H1 (cell line): ENCODE data around the gene KEL. TPM values are rescaled to one million over a fixed set of nuclear protein-coding genes. Genes with fewer than 3 reads are reported as not detected.

Experiments
- JUN ChIP-seq: IDR thresholded peaks from 2 replicates; pipeline ENCODE4 v1.6.1; 2011; ENCODE audit warnings: low read depth, mild to moderate bottlenecking, improper control_type of control experiment, low read length
- KDM1A ChIP-seq: fragments of 200-600, 300-600 bp; sonication (generic); IDR thresholded peaks from 2 replicates; pipeline ENCODE4 v1.7.1; 2016; ENCODE audit warnings: mild to moderate bottlenecking, low read length, borderline replicate concordance
- POLR2A ChIP-seq, 2 experiments: IDR thresholded peaks; 1 replicate in 1 of 2; 2 replicates in 1 of 2; pipeline ENCODE4 v1.6.1; 2011; ENCODE audit warnings: low read depth in 2 of 2, low read length in 2 of 2, mild to moderate bottlenecking in 2 of 2; ENCODE audit errors: control extremely low read depth in 1 of 2
- SIN3A ChIP-seq, 2 experiments: IDR thresholded peaks in 1 of 2; conservative IDR thresholded peaks in 1 of 2; 2 replicates each; pipeline ENCODE4 v1.6.1; 2011 to 2012; ENCODE audit warnings: low read length in 2 of 2, improper control_type of control experiment in 1 of 2, low read depth in 1 of 2, mild to moderate bottlenecking in 1 of 2
- SP1 ChIP-seq: IDR thresholded peaks from 2 replicates; pipeline ENCODE4 v1.6.1; 2011; ENCODE audit warnings: low read depth, low read length
- TAF1 ChIP-seq: IDR thresholded peaks from 2 replicates; pipeline ENCODE4 v1.6.1; 2011; ENCODE audit warnings: mild to moderate bottlenecking, low read depth, low read length
- TBP ChIP-seq: IDR thresholded peaks from 2 replicates; pipeline ENCODE4 v1.6.1; 2011; ENCODE audit warnings: low read depth, low read length, improper control_type of control experiment
- polyA plus RNA-seq, 7 experiments: library from polyadenylated mRNA; depleted of rRNA in 3 of 7; stranded (reverse) in 5 of 7; unstranded in 2 of 7; fragments of >200 nt in 5 of 7; fragments of 200-250 nt in 2 of 7; gene quantifications; 1 replicate in 5 of 7; 2 replicates in 1 of 7; 4 replicates in 1 of 7; pipeline versions ENCODE4 v1.2.1 to v1.2.3, GENCODE V29; 2011 to 2013; ENCODE audit warnings: missing spikeins in 2 of 7, mixed read lengths in 2 of 7
- total RNA-seq: library from RNA; stranded (reverse); fragmentation: NEBNext Ultra II Directional; extraction: Animal tissue kit (Norgen Biotek cat#: 25700); gene quantifications from 2 replicates; pipeline ENCODE4 v1.2.1, GENCODE V29; 2021
- TF ChIP-seq, protein P1 (sequence below): IDR thresholded peaks from 2 replicates; pipeline ENCODE4 v1.6.1; 2011; ENCODE audit warnings: low read depth, mild to moderate bottlenecking, low read length; ENCODE audit not compliant: insufficient read depth

Gene KEL
- total and polyA plus RNA-seq, 2 of the 8 experiments (the other 6 are each of a cell fraction or from before 2014, with no cell fraction given) = 1.8 to 1.9 TPM

DNA sequence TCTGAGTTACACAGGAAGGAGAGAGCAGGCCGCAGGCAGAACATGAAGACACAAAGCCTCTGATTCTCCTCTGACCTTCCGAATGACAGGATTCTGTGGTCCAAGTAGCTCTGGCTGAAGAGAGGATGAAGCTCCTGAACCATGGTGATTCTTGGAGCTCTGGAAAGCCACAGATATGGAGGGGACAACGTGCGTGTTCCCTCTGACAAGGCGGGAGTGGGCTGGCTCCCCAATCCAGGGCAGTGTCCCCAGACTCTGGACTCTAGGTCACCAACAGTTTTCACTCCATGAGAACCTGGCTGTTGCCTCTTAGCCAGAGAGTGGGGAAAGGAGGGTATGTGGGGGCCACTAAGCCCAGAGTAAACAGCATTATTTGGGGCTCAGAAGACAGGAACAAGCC is 69.2 kb downstream of the KEL start (continued):
- TF ChIP-seq SP1 = no peak
- no peak for TF ChIP-seq SIN3A (conservative IDR thresholded peaks at IDR 0.05 in 1 of 2, IDR thresholded peaks at IDR 0.05 in 1 of 2; ENCODE audit: low read depth in 1 of 2, low read length in 2 of 2)
- no peak for TF ChIP-seq KDM1A
- TF ChIP-seq POLR2A (IDR thresholded peaks at IDR 0.05; ENCODE audit: control extremely low read depth in 1 of 2, low read depth in 2 of 2, low read length in 2 of 2) = no peak
- TF ChIP-seq, protein P1, sequence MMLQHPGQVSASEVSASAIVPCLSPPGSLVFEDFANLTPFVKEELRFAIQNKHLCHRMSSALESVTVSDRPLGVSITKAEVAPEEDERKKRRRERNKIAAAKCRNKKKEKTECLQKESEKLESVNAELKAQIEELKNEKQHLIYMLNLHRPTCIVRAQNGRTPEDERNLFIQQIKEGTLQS = no peak
- no peak for TF ChIP-seq JUN
- no peak for TF ChIP-seq TAF1
- TF ChIP-seq TBP = no peak
